ENCODE results near the gene SYNPO2. TPM values are rescaled to one million over a fixed set of nuclear protein-coding genes. Genes with fewer than 3 reads are reported as not detected.

The SYNPO2 gene
- total RNA-seq, 3 donors from 2014 or later (not counting 1 experiment from before 2014, with no cell fraction given) = 0.18 to 0.85 (median 0.56) TPM

DNA sequence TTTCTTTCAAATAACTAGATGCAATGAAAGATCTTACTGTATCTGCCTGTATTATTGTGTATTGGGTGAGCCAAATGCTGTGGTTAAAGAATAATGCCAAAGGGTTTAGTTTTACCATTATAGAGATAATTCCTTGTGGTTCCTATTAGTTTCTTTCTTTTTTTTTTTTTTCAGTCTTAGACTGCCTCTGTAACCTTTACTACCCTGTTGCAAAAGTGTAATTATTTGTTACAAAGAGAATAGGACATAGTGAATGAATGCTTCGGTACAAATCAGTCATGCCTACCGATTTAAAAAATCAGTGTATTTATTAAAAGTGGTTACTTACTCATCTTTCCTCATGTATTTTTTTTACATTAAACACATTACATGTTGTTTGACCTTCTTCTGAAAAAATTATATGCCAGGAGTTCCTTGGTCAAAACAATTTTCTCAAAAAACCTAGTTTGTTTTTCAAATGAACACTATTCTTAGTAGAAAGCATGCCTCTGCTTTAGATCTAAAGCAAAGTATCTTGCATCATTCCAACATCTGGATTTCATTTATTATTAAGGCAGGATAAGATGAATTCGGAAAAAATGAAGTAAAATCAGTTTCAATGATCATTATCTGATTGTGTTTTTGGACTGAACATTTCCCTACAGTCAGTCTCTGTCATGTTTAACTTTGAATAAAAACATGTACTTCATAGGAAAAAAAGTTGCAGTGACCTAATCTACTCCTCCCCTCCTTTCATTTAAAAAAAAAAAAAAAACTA lies 21.2 kb upstream of the SYNPO2 start:
- H3K36me3 Mint-ChIP-seq = no peaks in the 10 kb centered on the region
- DNase-seq (no peak), ATAC-seq (no peak)
- no peaks in the 10 kb centered on the region for H3K36me3 ChIP-seq (ENCODE audit: control insufficient read depth, insufficient read depth, low read length)
- no peak overlapping the region for H3K27ac Mint-ChIP-seq
- H3K9me3 ChIP-seq (ENCODE audit: control insufficient read depth, insufficient read depth, low read length) = no peaks in the 10 kb centered on the region
- no peak overlapping the region for H3K4me3 ChIP-seq (ENCODE audit: low read length)
- no peaks in the 10 kb centered on the region for H3K4me1 Mint-ChIP-seq
- no peak overlapping the region for H3K4me3 Mint-ChIP-seq
- H3K27me3 Mint-ChIP-seq (ENCODE audit: low read depth in 2 of 2) = peaks cover 0 to 7% of the 10 kb centered on the region in 2 donors
- no peaks in the 10 kb centered on the region for H3K4me1 ChIP-seq (ENCODE audit: control insufficient read depth, insufficient read depth, low read length)
- intact Hi-C loops (cut with micrococcal nuclease) = no loop called here
- H3K27ac ChIP-seq (ENCODE audit: low read length) = no peak overlapping the region
- WGBS (ENCODE audit: insufficient coverage) = 100% methylated on average over 1 of the region's 3 CpGs
- H3K27me3 ChIP-seq (ENCODE audit: control insufficient read depth, insufficient read depth, low read length) = no peaks in the 10 kb centered on the region
- TF ChIP-seq, protein P1, sequence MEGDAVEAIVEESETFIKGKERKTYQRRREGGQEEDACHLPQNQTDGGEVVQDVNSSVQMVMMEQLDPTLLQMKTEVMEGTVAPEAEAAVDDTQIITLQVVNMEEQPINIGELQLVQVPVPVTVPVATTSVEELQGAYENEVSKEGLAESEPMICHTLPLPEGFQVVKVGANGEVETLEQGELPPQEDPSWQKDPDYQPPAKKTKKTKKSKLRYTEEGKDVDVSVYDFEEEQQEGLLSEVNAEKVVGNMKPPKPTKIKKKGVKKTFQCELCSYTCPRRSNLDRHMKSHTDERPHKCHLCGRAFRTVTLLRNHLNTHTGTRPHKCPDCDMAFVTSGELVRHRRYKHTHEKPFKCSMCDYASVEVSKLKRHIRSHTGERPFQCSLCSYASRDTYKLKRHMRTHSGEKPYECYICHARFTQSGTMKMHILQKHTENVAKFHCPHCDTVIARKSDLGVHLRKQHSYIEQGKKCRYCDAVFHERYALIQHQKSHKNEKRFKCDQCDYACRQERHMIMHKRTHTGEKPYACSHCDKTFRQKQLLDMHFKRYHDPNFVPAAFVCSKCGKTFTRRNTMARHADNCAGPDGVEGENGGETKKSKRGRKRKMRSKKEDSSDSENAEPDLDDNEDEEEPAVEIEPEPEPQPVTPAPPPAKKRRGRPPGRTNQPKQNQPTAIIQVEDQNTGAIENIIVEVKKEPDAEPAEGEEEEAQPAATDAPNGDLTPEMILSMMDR (IDR thresholded peaks at IDR 0.05) = no peak
- no peaks in the 10 kb centered on the region for H3K9me3 Mint-ChIP-seq

DNA sequence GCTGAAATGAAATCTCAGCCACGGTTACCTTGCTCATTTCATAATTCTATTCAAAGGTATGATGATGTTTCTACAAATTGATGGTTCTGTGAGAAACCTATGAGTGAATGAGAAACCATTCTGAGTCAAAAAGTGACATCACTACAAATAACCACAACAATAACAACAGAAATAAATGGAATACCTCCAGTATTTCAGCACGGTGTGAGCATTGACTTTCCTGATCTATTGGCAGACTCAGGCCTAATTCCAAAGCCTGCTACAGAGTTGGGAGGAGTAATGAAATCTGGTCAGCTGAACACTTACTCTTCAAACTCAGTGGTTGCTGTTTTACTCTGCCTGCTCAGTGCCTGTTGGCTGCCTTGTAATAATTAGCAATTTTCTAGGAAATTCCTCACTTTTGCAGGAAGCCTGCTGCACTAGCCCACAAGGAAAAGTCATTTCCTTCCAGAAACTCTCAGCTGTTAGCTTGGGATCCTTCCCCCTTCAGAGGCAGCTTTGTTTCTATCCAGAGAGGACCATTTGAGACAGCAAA lies 18.8 kb upstream of the SYNPO2 start:
- Histone ChIP-seq H3K27ac (ENCODE audit: low read length) (no peak overlapping the region), H3K27me3 (ENCODE audit: control insufficient read depth, insufficient read depth, low read length) (no peaks in the 10 kb centered on the region), H3K36me3 (ENCODE audit: control insufficient read depth, insufficient read depth, low read length) (no peaks in the 10 kb centered on the region), H3K4me3 (ENCODE audit: low read length) (no peak overlapping the region), H3K4me1 (ENCODE audit: control insufficient read depth, insufficient read depth, low read length) (no peaks in the 10 kb centered on the region), H3K9me3 (ENCODE audit: control insufficient read depth, insufficient read depth, low read length) (no peaks in the 10 kb centered on the region)
- no peak overlapping the region for H3K27ac Mint-ChIP-seq
- H3K36me3 Mint-ChIP-seq = no peaks in the 10 kb centered on the region
- H3K27me3 Mint-ChIP-seq (ENCODE audit: low read depth in 2 of 2) = peaks cover 0 to 27% of the 10 kb centered on the region in 2 donors
- ATAC-seq (no peak), DNase-seq (no peak)
- H3K4me1 Mint-ChIP-seq = no peaks in the 10 kb centered on the region
- TF ChIP-seq, protein P1 (IDR thresholded peaks at IDR 0.05) = no peak
- intact Hi-C loops (cut with micrococcal nuclease) = no loop called here
- H3K4me3 Mint-ChIP-seq = no peak overlapping the region
- no peaks in the 10 kb centered on the region for H3K9me3 Mint-ChIP-seq
- 75% methylated on average over 2 of the region's 2 CpGs for WGBS (ENCODE audit: insufficient coverage)

GRCh38 chr4:118872181-118872580 lies 16.5 kb upstream of the SYNPO2 start:
- WGBS (ENCODE audit: insufficient coverage) = 79% methylated on average over 3 of the region's 4 CpGs
- Mint-ChIP-seq H3K36me3 (no peaks in the 10 kb centered on the region), H3K27ac (no peak overlapping the region), H3K9me3 (no peaks in the 10 kb centered on the region), H3K27me3 (ENCODE audit: low read depth in 2 of 2) (peaks cover 0 to 46% of the 10 kb centered on the region in 2 donors), H3K4me1 (no peaks in the 10 kb centered on the region), H3K4me3 (no peak overlapping the region)
- H3K36me3 ChIP-seq (ENCODE audit: control insufficient read depth, insufficient read depth, low read length) = no peaks in the 10 kb centered on the region
- no peak for ATAC-seq
- intact Hi-C loops (cut with micrococcal nuclease) = no loop called here
- no peak overlapping the region for H3K4me3 ChIP-seq (ENCODE audit: low read length)
- TF ChIP-seq, protein P1 (IDR thresholded peaks at IDR 0.05) = no peak
- H3K27me3 ChIP-seq (ENCODE audit: control insufficient read depth, insufficient read depth, low read length) = no peaks in the 10 kb centered on the region
- no peak for DNase-seq
- no peaks in the 10 kb centered on the region for H3K4me1 ChIP-seq (ENCODE audit: control insufficient read depth, insufficient read depth, low read length)
- H3K9me3 ChIP-seq (ENCODE audit: control insufficient read depth, insufficient read depth, low read length) = no peaks in the 10 kb centered on the region
- no peak overlapping the region for H3K27ac ChIP-seq (ENCODE audit: low read length)

Measured in natural killer cell (primary cell).